ENCODE measurements around the gene SHANK3.
A peak's percentile ranks its signal among the peaks of the same experiment; 100 is the strongest.

DNA sequence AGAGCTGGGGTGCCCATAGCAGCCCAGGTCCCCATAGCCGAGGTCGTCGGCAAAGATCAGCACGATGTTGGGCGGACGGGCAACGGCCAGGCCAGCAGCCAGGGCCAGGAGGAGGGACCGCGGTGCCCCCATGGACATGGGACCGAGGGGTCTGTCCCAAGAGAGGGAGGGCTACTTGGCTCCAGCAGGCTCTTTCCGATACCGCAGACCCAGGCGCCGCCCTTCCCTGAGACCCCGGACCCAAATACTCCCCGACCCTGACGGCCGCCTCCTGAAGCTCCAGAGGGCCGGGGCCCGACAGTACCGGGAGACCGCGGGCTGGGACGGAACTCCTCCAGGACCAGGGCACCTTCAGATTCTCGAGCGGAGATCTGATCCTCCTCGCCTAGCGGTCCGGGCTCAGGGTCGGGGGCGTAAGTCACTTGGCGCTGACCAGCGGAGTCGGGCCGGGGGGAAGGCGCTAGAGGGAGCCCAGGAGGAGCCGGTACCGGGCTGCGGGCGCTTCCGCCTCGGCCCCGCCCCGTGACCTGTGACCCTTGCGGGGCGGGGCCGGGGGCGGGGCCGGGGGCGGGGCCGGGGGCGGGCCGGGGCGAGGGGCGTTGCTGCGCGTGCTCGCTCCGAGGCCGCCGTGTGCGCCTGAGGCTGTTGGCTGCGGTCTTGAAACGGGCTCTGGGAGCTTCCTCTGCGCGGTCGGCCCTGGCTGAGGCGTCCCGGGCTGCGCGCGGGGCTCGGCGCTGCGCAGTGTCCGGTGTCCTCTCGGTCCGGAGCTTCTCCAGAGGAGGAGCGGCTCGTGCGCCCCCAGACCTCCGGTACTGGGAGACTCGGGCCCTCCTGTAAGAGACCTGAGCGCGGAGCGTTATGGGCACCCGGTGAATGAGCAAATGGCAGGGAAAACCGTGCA is 44.7 kb upstream of the SHANK3 start, which contains the start of gene ARSA:
- TF ChIP-seq, protein P1, sequence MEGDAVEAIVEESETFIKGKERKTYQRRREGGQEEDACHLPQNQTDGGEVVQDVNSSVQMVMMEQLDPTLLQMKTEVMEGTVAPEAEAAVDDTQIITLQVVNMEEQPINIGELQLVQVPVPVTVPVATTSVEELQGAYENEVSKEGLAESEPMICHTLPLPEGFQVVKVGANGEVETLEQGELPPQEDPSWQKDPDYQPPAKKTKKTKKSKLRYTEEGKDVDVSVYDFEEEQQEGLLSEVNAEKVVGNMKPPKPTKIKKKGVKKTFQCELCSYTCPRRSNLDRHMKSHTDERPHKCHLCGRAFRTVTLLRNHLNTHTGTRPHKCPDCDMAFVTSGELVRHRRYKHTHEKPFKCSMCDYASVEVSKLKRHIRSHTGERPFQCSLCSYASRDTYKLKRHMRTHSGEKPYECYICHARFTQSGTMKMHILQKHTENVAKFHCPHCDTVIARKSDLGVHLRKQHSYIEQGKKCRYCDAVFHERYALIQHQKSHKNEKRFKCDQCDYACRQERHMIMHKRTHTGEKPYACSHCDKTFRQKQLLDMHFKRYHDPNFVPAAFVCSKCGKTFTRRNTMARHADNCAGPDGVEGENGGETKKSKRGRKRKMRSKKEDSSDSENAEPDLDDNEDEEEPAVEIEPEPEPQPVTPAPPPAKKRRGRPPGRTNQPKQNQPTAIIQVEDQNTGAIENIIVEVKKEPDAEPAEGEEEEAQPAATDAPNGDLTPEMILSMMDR (IDR thresholded peaks at IDR 0.05): peak in 3 of 4 donors; percentile 38 to 65 (median 47)
- peak; percentile 82 for TF ChIP-seq POLR2A (IDR thresholded peaks at IDR 0.05)
